IPS-18c (cell line): Measurements from ENCODE around the gene SEC14L5.
A peak's percentile ranks its signal among the peaks of the same experiment; 100 is the strongest.
"Not testable (repeated sequence)": the region's sequence is repeated elsewhere in the genome, so short reads cannot be mapped to it uniquely, and the experiment has no call there.

ENCODE experiments used
- H3K4me3 ChIP-seq: 2 replicates; pipeline ENCODE4 v1.7.0; 2013; ENCODE audit warnings: low read depth, mild to moderate bottlenecking, low read length, moderate library complexity; ENCODE audit not compliant: insufficient read depth
- H3K9me3 ChIP-seq: one replicate; pipeline ENCODE4 v1.6.1; 2013; ENCODE audit warnings: mild to moderate bottlenecking, low read length, moderate library complexity; ENCODE audit not compliant: control insufficient read depth, insufficient read depth

The SEC14L5 gene

DNA sequence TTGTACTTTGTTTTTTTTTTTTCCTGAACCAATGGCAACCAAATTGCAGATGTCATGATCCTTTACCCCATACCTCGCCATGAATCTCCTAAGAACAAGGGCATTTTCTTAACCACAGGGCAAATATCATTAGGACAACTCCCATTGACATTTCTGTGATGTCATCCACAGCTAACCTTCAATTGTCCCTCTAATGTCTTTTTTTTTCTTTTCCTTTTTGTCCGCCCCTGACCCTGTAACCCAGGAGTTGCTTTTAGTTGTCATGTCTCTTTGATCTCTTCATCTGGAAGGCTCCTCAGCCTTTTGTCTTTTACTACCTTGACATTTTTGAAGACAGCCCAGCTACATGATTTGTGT is 76.0 kb downstream of the SEC14L5 start:
- H3K9me3 ChIP-seq, result no peaks in the 10 kb centered on the region
- peak overlapping the region; percentile 92 for H3K4me3 ChIP-seq

DNA sequence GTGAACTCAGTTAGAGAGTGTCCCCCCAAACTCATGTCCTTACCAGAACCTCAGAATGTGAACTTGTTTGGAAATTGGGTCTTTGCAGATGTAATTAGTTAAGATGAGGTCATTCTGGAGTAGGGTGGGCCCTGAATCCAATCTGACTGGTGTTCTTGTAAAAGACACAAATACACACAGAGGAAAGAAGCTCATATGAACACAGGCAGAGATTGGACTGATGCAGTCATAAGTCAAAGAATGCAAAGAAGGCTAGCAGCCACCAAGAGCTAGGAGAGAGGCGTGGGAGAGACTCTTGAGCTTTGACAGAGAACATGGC is 77.7 kb downstream of the SEC14L5 start:
- H3K9me3 ChIP-seq, result no peaks in the 10 kb centered on the region
- H3K4me3 ChIP-seq, result no peak overlapping the region

DNA sequence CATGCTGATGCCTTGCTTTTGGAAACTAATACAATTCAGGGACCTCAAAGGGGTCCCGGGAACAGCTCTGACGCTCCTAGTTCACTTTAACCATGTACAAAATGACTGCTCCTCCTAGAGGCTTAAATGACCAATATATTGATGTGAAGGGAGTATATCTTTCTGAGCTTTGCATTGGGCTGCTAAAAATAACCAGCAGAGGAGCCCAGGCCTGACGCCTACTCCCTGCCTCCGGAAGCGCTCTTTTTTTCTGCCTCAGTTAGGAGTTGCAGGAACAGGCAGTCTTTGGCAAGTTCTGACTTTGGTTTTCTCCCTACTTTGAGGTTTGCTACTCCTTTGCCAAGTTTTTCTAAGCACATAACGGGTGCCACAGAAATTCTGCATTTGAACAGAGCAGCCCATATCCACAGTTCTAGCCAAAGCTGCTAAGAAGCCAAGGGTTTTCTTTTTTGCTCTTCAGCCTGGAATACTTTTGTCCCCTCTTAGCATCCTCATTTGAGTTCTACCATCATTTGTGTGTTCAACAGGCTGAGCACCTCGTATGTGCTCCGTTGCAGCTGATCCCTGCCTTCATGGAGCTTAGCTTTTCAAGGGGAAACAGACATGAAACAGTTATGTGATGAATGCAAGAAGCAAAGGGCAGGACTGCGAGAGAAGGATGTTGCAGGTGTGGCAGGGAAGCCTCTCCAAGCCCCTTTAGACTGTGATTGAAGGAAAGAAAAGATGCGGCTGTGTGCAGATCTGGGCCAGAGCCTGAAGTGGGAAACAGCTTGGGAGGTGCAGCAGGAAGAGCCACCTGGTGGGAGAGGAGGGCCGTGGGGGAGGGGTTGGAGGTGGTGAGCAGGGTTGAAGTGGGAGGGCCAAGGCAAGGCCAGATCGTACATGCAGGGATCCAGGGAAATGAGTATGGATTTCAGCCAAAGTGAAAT is 78.4 kb downstream of the SEC14L5 start:
- no peak overlapping the region; the same call in 1 of the 2 replicates for H3K4me3 ChIP-seq
- no peaks in the 10 kb centered on the region for H3K9me3 ChIP-seq

DNA sequence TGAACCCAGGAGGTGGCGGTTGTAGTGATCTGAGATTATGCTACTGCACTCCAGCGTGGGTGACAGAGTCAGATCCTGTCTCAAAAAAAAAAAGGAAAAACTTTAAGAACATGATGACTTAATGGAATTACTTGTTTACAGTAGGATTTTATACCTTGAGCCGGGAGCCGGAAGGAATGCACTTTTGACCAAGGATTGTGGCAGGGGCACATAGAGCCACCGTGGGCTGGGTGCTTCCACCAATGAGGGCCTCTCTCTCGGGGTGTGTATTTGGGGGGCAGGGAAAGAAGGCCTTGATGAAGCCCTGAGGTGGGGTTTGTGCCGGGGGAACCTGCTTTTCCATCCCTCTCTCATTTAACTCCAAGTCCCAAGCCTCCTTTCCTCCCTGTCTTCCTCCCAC is 82.3 kb downstream of the SEC14L5 start:
- Histone ChIP-seq H3K4me3 (no peak overlapping the region), H3K9me3 (no peaks in the 10 kb centered on the region)

DNA sequence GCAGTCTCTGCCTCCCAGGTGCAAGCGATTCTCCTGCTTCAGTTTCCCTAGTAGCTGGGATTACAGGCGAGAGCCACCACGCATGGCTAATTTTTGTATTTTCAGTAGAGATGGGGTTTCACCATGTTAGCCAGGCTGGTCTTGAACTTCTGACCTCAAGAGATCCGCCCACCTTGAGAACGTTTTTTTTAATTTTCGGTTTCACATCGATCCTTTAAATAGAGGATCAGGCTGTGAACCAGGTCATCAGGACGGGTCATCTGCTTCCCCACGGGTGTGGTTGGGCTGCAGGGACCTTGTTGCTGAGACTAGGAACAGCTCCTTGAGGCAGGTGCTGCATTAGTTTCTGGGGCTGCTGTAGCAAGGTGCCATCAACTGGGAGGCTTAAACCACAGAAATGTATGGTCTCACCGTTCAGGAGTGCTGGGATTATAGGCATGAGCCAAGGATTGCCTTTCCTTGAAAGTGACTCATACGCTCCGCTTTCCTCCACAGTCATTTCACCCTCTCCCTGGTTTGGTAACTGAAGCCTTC is 83.5 kb downstream of the SEC14L5 start:
- Histone ChIP-seq H3K4me3 (no peak overlapping the region), H3K9me3 (no peaks in the 10 kb centered on the region)

DNA sequence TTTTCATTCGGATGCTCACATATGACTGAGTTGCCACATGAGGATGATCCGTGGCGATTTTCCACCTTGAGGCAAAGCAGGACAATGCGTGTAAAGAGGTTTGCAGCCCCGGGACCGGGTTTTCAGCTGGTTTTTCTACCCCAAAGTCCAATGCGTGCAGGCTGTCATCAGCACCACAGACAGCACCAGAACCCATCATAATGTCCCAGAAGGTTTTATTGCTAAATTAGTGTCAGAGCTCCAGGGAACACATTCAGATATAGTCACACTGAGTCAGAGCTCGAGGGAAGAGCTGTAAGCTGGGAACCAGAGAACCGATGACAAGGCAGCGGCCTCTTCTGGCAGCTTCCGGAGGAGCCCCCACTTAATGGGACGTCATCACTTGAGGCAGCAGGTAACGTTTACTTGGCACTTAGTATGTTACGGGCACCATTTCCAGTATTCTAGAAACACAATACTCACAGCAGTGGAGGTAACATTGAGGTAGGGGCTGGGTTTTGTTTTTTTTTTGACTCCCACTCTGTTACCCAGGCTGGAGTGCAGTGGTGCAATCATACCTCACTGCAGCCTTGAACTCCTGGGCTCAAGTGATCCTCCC is 84.5 kb downstream of the SEC14L5 start:
- Histone ChIP-seq H3K4me3 (no peak overlapping the region), H3K9me3 (no peaks in the 10 kb centered on the region)

DNA sequence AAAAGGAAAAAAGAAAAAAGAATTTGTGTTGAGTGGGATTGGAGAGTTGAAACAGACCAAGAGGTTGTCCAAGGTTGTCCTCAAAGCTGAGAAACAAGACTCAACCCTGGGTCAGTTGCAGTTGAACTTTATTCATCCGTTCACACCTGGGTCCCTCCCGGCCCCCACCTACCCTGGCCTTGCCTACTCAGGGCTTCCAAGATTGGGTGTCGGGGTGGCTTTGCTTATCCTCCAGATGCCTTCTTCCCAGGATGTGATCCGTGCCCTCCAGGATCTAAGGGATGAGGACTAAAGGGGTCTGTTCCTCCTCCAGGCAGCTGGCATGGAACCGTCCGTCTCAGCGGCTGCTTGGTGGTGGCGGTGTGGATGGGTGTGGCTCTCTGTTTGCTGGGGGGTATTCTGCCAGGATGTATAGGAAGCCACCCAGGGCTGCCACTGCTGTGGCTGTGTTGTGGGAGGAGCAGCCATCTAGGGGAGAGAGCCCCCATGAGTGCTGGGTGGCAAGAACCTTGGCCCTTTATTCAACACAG is 85.9 kb downstream of the SEC14L5 start:
- H3K9me3 ChIP-seq, result no peaks in the 10 kb centered on the region
- no peak overlapping the region for H3K4me3 ChIP-seq

DNA sequence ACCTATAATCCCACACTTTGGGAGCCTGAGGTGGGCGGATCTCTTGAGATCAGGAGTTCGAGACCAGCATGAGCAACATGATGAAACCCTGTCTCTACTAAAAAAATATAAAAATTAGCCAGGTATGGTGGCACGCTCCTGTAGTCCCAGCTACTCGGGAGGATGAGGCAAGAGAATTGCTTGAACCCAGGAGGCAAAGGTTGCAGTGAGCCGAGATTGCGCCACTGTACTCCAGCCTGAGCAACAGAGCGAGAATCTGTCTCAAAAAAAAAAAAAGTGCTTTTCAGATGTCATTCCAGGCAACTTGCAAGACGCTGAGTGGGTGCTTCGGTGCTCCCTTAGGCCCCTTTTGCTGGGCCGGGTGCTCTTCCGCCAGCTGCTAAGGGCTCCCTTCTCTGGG is 86.5 kb downstream of the SEC14L5 start:
- H3K9me3 ChIP-seq, H3K4me3 ChIP-seq: not testable (repeated sequence)

DNA sequence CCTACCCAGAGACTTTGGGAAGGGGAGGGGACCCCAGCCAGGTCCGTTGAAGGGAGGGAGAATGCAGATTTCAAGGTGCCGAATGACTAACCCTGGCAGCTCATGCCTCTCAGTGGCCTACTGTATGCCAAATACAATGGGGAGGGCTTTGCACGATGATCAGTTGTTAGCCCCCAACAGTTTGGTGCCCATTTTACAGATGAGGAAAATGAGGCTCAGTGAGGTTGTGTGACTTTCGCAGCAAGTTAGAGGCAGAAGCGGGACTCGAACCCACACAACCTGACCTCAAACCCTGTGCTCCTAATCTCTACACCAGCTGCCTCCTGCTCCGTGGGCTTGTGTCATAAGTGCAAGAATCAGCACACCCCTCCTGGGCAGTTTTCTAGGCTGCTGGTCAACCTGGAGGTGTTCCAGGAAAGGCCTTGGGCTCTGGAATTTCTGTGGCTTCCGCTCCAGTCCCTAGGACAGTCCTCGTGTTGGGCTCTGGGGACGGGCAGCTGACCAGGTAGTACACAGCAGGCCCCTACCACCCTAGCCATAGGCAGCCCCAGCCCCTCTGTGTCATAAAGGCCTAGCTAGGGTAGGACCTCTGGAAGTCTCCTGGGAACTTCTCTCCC is 87.5 kb downstream of the SEC14L5 start:
- H3K4me3 ChIP-seq, result no peak overlapping the region
- H3K9me3 ChIP-seq, result no peaks in the 10 kb centered on the region

DNA sequence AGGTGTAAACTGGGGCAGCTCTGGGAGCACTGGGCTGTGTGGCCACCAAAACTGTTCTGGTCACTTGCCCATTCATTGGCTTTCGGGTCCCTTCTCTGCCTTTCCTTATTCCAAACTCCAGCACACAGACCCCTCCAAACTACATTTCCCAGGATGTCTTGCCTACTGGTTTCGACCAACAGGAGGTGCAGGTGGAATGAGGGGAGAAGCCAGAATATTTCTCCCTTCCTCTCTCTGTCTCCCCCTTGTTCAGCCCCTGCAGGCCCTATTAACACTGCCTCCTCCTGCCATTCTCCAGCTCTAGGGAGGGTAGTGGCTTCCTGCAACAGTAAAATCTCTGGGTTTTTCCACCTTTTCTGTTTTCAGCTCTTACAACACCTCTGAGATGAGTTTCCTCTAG is 88.8 kb downstream of the SEC14L5 start:
- Histone ChIP-seq H3K9me3 (no peaks in the 10 kb centered on the region), H3K4me3 (no peak overlapping the region)

DNA sequence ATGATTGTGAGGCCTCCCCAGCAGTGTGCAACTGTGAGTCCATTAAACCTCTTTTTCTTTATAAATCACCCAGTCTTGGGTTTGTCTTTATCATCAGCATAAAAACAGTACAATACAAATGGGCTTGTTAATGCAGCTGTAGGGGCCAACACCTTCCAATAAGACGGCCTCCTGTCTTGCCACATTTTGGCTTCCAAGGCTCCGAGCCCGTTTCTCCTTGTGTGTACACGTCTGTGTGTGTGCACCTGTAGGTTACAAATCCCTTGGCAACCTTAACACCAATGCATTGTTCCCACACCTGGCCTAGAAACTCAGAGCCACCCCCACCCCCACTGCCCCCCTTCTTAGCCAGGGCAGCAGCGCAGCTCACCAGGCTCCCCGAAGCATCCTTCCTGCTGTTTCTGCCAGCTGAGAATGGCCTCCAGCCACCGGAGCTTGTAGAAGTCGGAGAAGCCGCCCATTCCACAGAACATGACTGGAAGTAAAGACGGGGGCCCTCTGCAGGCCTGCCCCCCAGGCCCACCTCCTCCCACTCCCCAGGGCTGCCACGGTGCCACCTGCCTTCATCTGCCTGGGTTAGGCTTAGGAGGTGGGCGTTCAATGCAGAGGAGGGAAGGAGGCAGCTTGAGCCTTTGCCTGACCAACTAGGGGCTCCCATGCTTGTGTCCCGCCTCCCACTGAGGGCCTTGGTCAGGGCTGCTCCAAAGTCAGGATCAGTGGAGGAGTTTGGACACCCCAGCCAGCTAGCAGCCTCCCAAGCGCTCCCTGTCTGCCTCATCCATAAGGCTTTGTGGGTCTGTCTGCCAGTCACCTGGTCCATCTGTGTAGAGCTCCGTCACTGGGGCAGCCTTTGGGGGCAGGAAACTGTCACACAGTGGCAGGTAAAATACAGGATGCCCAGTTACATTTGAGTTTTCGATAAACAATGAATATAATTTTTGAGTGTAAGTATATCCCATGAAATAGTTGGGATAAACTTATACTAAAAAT is 97.0 kb downstream of the SEC14L5 start:
- H3K9me3 ChIP-seq, result no peaks in the 10 kb centered on the region
- H3K4me3 ChIP-seq, result no peak overlapping the region

DNA sequence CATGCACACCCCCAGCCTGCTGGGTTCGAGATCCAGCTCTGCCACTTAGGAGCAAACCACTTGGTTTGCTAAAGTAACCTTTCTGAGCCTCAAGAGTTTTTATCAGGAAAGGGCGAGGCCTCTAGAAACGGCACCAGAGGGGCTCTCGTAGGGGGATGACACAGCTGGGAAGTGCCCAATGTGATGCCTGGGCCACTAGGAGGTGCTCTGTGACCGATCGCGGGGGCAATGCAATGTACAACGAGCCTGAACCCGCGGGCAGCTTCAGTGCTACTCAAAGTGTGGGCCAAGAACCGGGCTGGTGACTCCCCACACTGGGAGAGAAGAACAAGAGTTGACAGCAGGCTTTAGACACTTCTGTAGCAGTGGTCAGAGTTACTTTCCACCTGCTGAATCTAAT is 98.2 kb downstream of the SEC14L5 start:
- Histone ChIP-seq H3K9me3 (no peaks in the 10 kb centered on the region), H3K4me3 (no peak overlapping the region)

DNA sequence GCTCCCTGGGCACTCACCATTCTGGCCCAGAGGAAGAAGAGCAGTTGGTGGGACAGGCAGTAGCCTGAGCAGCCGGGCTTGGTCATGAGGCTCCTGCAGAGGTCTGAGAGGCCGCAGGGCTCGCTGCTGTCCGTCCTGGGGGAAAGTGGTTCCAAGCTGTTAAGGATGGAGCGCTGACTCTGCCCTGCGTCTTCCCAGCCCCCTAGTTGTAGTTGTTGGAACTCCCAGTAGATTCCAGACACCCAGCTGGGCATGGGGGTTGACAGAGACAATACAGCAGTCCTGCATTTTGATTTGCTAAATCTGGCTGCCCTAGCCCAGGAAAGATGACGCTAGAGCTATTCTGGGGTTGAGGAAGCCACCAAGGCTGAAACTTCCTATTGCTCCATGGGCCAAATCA is 100.3 kb downstream of the SEC14L5 start:
- Histone ChIP-seq H3K9me3 (no peaks in the 10 kb centered on the region), H3K4me3 (0 out of 2 replicates have a peak overlapping the region, but pooled peaks have one; percentile 1)

DNA sequence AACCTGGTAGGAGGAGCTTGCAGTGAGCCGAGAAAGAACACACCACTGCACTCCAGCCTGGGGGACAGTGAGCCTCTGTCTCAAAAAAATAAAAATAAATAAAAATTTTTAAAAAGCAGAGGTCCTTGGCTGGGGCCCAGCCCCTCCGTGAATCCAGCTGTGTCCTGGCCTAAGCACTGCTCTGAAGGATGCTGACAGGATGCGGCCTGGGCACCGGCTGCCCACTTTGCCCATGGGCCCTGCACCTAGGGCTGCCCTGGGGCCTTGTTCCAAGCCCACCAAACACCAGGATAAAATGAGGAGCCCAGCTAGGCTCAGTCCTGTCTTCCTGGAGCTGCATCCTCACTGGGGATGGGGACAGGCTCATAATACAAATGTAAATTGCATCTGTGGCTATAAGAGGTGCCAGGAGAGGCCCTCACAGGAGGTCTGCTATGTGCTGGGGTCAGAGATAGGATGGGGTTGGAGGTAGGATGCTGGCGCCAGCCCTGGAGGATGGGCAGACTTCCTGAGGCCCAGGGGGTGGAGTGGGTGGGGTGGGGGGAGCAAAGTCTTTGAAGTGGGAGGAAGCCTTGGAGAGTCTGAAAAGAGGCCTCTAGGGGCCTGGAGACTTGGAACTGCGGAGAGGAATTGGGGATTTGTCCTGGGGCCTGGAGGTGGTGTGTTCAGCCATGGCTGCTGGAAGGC is 101.4 kb downstream of the SEC14L5 start:
- H3K9me3 ChIP-seq, result no peaks in the 10 kb centered on the region
- H3K4me3 ChIP-seq, result no peak overlapping the region; the same call in 1 of the 2 replicates

DNA sequence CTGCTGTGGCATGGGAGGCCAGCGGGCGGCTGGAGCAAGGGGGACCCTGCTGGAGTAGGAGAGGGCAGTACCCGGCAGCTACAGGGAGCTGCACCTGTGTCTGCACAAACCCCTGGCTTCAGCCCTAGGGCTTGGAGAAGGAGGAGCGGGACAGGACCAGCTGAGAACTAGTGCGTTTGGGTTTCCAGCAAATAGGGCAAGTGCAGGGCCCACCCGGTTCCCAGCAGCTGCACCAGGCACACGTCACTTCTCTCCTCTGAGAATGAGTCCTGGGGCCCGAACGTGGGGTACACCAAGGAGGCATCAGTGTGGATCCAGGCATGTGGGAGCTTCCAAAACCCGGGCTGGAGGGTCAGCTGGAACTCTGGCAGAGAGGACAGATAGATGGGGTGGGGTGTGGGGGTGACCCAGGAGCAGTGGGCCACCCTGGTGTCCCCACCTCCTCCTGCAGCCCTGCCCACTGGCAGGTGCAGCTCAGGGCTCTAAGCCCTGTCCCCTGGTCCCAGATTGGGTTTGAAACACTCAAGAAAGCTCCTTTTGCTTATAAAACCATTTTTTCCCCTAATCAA is 102.0 kb downstream of the SEC14L5 start:
- H3K9me3 ChIP-seq, result no peaks in the 10 kb centered on the region
- no peak overlapping the region for H3K4me3 ChIP-seq

DNA sequence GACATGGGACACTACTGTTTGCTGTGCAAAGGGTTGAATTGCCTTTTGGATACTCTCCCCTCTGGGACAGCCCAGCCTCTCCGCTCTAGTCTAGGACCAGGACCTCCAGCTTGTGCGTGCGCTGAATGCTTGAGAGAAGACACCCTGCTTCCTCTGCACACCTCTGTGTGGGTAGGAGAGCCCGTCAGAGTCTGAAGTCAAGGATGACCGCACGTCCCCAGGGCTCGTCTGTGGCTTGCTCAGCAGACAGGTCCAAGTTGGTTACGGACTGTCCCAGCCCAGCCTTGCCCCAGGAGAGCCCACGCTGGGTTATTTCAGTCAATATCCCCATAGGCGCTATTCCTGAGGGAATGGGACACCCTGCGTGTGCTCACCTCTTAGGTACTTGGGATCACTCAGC is 103.9 kb downstream of the SEC14L5 start:
- Histone ChIP-seq H3K4me3 (no peak overlapping the region), H3K9me3 (no peaks in the 10 kb centered on the region)
